ENCODE measurements around the gene CCL26.

CCL26 gene

GRCh38 chr7:75772081-75773077 lies at the start of gene CCL26:
TSS of gene CCL26 (minus strand) at chr7:75772211. CDS start at chr7:75772176, 35 bp downstream.
- no peak for DNase-seq (ENCODE audit: low spot score)

DNA sequence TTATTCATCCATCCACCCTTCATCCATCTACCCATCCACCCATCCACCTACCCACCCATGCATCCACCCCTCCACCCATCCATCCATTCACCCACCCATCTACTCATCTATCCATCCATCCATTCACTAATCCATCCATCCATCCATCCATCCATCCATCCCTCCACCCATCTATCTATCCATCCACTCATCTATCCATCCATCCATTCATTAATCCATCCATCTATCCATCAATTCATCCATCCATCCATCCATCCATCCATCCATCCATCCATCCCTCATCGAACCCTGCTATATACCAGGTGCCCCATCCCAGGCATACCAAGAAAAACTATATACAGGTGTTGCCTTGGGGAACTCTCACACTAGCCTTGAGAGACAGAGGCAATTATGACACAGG lies 48.7 kb upstream of the CCL26 start:
- DNase-seq (ENCODE audit: low spot score): no peak

DNA sequence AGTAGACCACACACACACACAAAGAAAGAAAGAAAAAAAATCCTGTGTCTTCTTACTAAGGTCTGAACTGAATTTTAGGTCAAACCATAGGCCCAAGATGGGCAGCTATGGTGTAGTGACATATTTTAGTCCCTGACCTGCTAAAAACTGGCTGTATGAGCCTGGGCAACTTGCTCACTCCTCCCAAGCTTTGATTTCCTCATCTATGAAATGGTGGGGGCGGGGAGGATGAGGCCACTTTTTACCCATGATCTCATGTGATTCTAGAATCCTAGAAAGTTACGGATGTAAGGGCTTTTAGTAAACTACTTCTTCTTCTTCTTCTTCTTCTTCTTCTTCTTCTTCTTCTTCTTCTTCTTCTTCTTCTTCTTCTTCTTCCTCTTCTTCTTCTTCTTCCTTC lies 47.7 kb upstream of the CCL26 start:
- DNase-seq (ENCODE audit: low spot score): no peak

DNA sequence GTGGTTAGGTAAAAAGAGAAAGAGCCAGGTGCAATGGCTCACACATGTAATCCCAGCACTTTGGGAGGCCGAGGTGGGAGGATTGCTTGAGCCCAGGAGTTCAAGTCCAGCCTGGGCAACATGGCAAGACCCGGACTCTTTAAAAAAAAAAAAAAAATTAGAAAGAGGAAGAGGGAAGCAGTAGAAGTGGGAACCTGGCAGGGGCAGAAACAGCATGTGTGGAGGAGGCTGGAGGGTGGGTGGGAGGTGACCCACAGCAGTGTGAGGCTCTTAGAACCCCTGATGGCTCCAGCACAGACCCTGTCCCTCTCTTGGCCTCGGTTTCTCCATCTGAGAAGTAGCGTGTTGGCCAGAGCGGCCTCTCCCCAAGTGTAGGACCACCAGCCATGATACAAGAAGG lies 46.5 kb upstream of the CCL26 start:
- DNase-seq (ENCODE audit: low spot score): no peak

DNA sequence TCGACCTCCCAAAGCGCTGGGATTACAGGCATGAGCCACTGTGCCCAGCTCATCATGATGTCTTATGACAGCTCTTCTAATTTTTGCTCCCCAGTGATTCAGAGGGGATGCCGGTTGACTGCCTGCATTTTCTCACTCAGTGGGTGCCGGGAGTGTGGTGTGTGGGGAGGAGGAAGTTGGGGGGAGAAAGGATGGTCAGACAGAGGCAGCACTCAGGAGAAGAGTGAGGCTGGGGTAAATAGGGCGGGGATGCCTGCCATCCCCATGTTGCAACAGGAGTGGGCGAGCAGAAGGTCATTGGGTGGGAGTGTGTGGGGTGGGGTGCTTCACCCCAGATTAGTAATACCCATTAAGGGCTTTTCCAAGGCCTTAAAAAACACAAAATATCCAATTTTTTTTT lies 45.1 kb upstream of the CCL26 start:
- no peak for DNase-seq (ENCODE audit: low spot score)

DNA sequence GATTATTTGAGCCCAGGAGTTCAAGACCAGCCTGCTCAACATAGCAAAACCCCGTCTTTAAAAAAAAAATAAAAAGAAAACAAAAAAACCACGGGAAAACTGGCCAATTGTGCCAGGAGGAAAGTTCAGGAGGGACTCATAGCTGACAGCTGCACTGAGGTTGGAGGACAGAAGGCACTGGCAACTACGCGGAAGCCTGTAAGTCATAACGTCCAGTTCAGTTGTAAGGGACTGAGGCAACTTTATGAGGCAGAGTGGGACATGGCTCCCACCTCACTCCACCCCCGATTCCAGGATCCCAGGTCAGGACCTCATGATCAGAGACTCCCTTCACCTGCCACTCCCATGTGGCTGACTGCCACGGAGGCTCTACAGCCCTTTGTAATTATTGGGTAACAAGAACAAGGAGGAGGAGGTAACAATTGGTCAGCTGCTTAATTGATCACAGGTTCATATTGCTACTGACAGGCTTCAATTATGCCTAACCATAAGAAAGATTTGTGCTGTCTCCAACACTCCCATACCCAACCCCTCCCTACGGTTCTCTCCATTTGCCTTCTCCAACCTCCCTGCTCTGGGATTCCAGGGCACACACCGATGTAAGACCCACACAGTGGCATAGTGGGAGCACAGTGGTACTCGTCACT lies 43.5 kb upstream of the CCL26 start:
- DNase-seq (ENCODE audit: low spot score): no peak

DNA sequence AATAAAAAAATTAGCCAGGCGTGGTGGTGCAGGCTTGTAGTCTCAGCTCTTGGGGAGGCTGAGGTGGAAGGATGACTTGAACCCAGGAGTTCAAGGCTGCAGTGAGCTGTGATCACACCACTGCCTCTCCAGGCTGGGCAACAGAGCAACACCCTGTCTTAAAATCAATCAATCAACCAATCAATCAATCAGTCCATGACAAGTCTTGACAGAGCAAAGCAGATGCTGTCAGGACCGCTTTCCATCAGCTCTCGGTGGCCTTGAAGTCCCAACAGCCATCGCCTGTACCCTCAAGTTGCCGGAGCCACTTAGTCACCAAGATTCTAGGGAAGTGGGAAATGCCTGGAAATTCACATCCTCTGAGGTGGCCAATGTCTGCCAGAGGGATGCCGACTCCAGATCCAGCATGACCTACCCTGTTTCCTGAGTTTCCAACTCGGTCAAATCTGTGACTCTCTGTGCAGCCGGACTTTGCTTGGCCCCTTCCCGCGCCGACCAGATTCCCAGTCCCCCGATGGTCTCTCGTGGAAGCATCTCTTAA lies 42.5 kb upstream of the CCL26 start:
- DNase-seq (ENCODE audit: low spot score): no peak

- DNase-seq (ENCODE audit: low spot score): no peak
Measured at GRCh38 chr7:75813781-75814236, 41.8 kb upstream of the CCL26 start, which contains the start of gene CCL24. TSS of gene CCL24 (minus strand) at chr7:75813806. CDS start at chr7:75813715, 91 bp downstream.

- no peak for DNase-seq (ENCODE audit: low spot score)
Measured at GRCh38 chr7:75813084-75813483, 41.1 kb upstream of the CCL26 start.

DNA sequence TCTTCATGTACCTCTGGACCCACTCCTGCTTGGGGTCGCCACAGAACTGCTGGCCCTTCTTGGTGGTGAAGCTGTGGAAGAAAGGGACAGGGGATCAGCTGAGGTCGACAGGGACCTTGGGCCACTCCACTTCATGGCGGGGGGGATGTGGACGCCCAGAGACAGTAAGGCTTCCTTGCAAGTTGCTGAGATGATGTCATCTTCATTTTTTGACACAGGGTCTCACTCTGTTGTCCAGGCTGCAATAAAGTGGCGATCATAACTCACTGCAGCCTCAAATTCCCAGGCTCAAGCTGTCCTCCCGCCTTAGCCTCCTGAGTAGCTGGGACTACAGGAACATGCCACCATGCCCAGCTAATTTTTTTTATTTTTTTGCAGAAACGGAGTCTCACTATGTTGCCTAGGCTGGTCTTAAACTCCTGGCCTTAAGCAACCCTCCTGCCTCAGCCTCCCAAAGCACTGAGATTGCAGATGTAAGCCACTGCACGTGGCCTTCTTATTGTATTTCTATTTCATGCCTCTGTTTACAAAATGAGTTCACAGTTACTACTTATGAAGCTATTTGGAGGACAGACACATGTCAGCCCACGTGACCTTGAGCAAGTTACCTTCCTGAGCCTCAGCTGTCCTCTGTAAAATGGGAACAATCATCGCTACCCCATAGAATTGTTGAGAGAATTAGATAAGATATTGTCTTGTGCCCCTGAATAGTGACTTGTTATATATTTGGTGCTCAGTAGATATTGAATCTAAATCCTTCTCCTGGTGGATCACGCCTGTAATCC lies 40.1 kb upstream of the CCL26 start:
- DNase-seq (ENCODE audit: low spot score): no peak

DNA sequence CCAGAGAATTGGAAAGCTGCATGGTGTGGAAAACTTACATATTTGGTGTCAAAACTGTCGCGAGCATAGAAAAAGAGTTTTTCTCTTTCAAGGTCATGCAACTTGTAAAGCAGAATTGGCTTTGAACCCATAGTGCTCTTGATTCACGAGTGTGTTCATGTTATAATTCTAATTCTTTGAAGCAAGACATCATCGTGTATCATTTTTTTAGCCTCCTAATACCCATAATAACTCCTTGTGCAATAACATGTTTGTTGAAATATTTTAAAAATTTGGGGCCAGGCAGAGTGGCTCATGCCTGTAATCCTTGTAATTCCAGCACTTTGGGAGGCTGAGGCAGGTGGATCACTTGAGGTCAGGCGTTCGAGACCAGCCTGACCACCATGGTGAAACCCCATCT lies 37.4 kb upstream of the CCL26 start:
- DNase-seq (ENCODE audit: low spot score): no peak

GRCh38 chr7:75808106-75808505 lies 36.1 kb upstream of the CCL26 start:
- DNase-seq (ENCODE audit: low spot score): no peak

DNA sequence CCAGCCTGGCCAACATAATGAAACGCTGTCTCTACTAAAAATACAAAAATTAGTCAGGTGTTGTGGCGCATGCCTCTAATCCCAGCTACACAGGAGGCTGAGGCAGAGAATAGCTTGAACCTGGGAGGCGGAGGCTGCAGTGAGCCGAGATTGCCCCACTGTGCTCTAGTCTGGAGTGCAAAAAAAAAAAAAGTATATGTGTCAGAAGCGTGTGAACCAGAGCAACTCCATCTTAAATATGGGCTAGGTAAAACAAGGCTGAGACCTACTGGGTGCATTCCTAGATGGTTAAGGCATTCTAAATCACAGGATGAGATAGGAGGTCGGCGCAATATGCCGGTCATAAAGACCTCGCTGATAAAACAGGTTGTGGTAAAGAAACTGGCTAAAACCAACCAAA lies 35.4 kb upstream of the CCL26 start:
- DNase-seq (ENCODE audit: low spot score): no peak

GRCh38 chr7:75806560-75807307 lies 34.7 kb upstream of the CCL26 start:
- DNase-seq (ENCODE audit: low spot score): no peak

DNA sequence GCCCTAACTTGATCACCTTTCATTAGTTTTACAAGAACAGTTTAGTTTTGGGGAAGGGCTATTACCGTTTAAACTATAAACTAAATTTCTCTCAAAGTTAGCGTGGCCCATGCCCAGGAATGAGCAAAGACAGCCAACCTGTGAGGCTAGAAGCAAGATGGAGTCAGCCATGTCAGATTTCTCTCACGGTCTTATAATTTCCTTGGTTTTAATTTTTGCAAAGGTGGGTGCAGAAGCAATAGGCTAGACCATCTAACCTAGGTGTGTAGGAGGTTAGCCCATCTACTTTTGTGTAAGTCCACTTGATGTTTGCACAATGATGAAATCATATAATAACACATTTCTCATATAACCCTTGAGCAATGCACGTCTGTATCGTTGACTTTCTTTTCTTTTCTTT lies 32.7 kb upstream of the CCL26 start:
- DNase-seq (ENCODE audit: low spot score): no peak

DNA sequence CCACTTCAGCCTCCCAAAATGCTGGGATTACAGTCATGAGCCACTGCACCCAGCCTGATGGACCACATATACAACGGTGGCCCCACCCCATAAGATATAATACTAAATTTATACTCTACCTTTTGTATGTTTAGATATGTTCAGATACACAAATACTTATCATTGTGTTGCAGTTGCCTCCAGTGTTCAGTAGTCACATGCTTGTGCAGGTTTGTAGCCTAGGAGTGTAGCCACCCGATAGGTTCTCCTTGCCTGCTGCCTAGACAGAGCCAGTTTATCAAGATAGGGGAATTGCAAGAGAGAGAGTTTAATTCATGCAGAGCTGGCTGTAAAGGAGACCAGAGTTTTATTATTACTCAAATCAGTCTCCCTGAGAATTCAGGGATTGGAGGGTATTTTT lies 32.0 kb upstream of the CCL26 start:
- DNase-seq (ENCODE audit: low spot score): no peak

GRCh38 chr7:75802552-75802821 lies 30.5 kb upstream of the CCL26 start:
- no peak for DNase-seq (ENCODE audit: low spot score)

DNA sequence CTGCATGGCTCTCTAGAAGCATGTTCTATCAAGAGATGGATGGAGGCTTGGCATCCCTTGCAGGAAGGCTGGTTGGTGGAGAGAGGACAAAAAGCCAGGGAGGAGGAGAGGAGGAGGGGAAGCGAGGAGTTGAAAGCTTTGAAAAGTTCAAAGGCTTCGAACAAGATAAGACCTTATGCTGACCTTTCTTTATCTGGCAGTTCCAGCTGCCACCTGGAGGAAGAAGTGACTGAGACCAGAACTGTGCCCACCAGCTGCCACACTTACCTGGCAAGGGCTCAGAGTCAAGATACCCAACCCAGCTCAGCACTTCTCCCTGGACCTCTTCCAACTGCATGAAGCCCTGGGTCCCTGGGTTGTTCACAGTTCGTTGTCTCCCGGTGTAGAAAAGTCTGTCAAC lies 26.8 kb upstream of the CCL26 start:
- DNase-seq (ENCODE audit: low spot score): no peak

DNA sequence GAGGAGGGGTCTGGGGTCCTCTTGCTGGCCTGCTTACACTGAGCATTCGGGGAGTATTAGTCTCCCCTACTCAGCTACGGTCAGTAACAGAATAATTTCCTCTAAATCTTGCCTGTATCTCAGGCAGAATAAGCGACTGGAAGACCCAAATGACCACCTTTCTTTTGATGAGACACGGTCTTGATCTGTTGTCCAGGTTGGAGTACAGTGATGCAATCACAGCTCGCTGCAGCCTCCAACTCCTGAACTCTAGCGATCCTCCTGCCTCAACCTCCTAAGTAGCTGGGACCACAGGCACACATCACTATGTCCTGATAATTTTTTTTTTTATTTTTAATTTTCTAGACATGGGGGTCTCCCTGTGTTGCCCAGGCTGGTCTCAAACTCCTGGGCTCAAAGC lies 24.4 kb upstream of the CCL26 start:
- no peak for DNase-seq (ENCODE audit: low spot score)

DNA sequence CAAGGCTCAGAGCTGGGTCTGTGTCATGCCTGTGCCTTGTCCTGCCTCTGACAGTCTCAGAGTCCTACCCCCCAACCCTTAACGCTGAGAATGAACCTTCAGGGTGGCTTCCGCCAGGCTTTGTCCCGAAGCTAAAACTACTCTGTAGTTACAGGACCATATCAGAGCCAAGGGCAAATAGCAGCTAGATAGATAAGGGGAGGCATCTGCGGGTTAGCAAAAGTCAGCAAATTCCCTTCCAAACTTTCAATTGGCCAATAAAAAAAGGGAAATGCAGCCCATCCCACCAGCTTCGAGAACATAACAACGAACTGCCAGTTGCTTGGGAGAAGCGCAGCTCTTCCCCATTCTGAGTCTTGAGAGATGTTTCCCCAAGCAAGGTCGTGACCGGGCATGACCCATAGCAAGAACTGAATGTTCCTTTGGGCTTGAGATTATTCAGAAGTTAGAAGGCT lies 23.8 kb upstream of the CCL26 start:
- DNase-seq (ENCODE audit: low spot score): peak; percentile 3

GRCh38 chr7:75793676-75794075 lies 21.7 kb upstream of the CCL26 start:
- no peak for DNase-seq (ENCODE audit: low spot score)
